ENCODE results near the gene FPR2. TPM values are rescaled to one million over a fixed set of nuclear protein-coding genes. Genes with fewer than 3 reads are reported as not detected.

Gene FPR2
- total RNA-seq, 1 donor from 2014 or later: not detected

DNA sequence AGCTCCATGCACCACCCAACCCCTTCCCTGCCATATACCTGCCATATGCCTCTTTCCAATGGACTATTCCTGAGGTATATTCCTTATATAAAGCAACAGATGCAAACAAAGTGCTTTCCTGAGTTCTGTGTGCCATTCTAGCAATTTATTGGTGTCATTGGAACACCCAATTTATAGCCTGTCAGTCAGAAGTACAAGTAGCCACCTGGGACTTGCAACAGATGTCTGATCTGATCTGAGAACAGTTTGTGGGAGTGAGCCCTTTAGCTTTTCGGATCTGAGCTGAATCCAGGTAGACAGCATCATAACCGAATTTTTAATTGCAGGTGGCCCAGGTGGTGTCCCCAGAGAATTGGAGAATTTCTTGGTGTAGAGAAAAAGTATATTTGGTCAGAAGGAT is 33.0 kb downstream of the FPR2 start:
- Mint-ChIP-seq H3K4me1 (ENCODE audit: unreplicated experiment) (no peaks in the 10 kb centered on the region), H3K27ac (ENCODE audit: unreplicated experiment) (no peak overlapping the region), H3K4me3 (ENCODE audit: unreplicated experiment) (no peak overlapping the region), H3K27me3 (ENCODE audit: unreplicated experiment) (no peaks in the 10 kb centered on the region), H3K9me3 (ENCODE audit: unreplicated experiment) (peaks cover 42% of the 10 kb centered on the region), H3K36me3 (ENCODE audit: unreplicated experiment) (no peaks in the 10 kb centered on the region)
- no peak for DNase-seq (ENCODE audit: extremely low spot score, unreplicated experiment)
- TF ChIP-seq, protein P1, sequence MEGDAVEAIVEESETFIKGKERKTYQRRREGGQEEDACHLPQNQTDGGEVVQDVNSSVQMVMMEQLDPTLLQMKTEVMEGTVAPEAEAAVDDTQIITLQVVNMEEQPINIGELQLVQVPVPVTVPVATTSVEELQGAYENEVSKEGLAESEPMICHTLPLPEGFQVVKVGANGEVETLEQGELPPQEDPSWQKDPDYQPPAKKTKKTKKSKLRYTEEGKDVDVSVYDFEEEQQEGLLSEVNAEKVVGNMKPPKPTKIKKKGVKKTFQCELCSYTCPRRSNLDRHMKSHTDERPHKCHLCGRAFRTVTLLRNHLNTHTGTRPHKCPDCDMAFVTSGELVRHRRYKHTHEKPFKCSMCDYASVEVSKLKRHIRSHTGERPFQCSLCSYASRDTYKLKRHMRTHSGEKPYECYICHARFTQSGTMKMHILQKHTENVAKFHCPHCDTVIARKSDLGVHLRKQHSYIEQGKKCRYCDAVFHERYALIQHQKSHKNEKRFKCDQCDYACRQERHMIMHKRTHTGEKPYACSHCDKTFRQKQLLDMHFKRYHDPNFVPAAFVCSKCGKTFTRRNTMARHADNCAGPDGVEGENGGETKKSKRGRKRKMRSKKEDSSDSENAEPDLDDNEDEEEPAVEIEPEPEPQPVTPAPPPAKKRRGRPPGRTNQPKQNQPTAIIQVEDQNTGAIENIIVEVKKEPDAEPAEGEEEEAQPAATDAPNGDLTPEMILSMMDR (IDR thresholded peaks at IDR 0.05): no peak

DNA sequence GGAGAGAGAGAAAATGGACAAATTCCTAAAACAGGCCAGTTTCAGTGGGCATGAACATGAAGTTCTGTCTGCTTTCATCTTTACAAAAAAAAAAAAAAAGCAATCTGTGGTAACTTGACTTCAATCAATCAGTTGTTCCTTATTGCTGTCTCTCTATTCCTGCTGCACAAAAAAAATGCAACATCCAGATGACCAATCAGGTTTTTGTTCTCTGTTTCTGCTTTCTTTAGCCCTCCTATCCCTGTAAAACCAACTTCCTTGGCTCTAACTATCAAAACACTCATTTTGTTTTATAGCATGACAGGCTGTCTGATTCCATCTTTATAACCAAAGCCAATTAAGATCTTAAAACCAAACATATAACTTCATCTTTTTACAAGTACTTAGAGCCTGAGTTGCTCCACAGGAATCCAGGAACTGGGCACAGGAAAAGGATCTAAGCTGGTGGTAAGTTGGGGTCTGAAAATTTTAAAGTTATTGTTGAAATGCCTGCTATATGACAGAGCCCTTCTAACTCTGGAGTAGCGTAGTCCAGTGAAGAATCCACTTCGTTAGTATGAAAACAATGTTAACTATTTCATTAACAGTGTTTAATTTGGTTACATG is 34.0 kb downstream of the FPR2 start, which contains the start of gene FPR3:
Gene FPR3 (plus strand): TSS at position 273 of the 606 bp plus-strand sequence. CDS start 28,592 bp downstream, outside the sequence.
- TF ChIP-seq, protein P1 (IDR thresholded peaks at IDR 0.05): no peak
- no peaks in the 10 kb centered on the region for H3K4me1 Mint-ChIP-seq (ENCODE audit: unreplicated experiment)
- no peak for DNase-seq (ENCODE audit: extremely low spot score, unreplicated experiment)
- peaks cover 44% of the 10 kb centered on the region for H3K9me3 Mint-ChIP-seq (ENCODE audit: unreplicated experiment)
- no peak within 1 kb of the TSS for H3K27ac Mint-ChIP-seq (ENCODE audit: unreplicated experiment)
- H3K36me3 Mint-ChIP-seq (ENCODE audit: unreplicated experiment): no peaks in the 10 kb centered on the region
- no peaks in the 10 kb centered on the region for H3K27me3 Mint-ChIP-seq (ENCODE audit: unreplicated experiment)
- H3K4me3 Mint-ChIP-seq (ENCODE audit: unreplicated experiment): no peak within 1 kb of the TSS

DNA sequence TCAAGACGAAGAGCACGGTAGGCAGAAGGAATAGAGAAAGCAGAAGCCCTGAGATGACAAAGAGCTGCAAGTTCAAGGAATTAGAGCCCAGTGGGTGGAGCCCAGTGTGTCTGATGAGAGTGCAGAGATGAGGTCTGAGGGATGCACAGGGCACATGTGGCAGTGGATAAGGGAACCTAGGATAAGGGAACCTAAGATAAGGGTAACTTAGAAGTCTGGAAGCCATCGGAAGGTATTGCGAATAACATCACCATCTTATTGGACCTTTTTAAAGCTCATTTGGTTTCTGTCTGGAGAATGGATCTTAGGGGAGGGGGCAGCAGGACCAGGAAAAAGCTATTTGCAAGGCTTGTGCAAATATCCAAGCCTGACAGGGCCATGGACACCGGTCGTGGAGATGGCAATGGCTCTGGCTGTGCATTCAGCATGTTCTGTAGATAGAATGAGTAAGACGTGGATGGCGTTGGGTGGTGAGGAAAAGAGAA is 35.3 kb downstream of the FPR2 start:
- H3K4me3 Mint-ChIP-seq (ENCODE audit: unreplicated experiment): no peak overlapping the region
- H3K36me3 Mint-ChIP-seq (ENCODE audit: unreplicated experiment): no peaks in the 10 kb centered on the region
- DNase-seq (ENCODE audit: extremely low spot score, unreplicated experiment): no peak
- H3K27ac Mint-ChIP-seq (ENCODE audit: unreplicated experiment): no peak overlapping the region
- TF ChIP-seq, protein P1 (IDR thresholded peaks at IDR 0.05): no peak
- H3K27me3 Mint-ChIP-seq (ENCODE audit: unreplicated experiment): no peaks in the 10 kb centered on the region
- peaks cover 41% of the 10 kb centered on the region for H3K9me3 Mint-ChIP-seq (ENCODE audit: unreplicated experiment)
- no peaks in the 10 kb centered on the region for H3K4me1 Mint-ChIP-seq (ENCODE audit: unreplicated experiment)

DNA sequence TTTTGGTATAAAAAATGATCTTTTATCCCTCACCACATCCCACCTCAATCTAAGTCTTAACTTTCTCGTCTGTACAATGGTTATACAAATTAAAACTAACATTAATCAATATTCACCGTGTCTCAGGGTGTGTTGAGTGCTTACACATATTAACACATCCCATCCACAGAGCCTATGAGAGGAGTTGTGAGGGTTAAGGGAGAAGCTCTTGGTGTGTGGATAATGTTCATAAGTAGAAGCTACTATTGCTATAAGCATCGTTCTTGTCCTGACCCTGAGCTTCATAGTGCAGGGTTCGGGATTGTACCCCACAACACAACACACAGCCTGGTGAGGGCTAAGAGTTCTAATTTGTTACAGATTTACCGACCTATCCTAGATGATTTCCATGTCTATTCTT is 36.5 kb downstream of the FPR2 start:
- Mint-ChIP-seq H3K9me3 (ENCODE audit: unreplicated experiment) (peaks cover 40% of the 10 kb centered on the region), H3K27me3 (ENCODE audit: unreplicated experiment) (no peaks in the 10 kb centered on the region), H3K4me1 (ENCODE audit: unreplicated experiment) (no peaks in the 10 kb centered on the region), H3K36me3 (ENCODE audit: unreplicated experiment) (no peaks in the 10 kb centered on the region), H3K4me3 (ENCODE audit: unreplicated experiment) (no peak overlapping the region), H3K27ac (ENCODE audit: unreplicated experiment) (no peak overlapping the region)
- DNase-seq (ENCODE audit: extremely low spot score, unreplicated experiment): no peak
- TF ChIP-seq, protein P1 (IDR thresholded peaks at IDR 0.05): no peak

DNA sequence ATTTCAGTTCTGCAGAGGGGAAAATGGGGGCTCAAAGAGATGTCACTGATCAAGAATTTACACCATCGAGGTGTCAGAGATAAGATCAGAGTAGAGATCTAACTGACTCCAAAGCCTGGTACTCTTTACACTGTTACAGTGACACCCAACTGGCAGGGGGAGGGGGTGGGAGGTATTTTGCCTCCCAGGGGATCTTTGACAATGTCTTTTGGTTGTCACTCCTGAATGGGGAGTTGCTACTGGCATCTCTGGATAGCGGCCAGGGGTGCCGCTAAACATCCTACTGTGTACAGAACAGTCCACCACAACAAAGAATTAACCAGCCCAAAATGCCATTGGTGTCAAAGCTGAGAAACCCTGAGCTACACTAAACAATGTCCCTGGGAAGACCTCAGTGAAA is 37.1 kb downstream of the FPR2 start:
- Mint-ChIP-seq H3K27ac (ENCODE audit: unreplicated experiment) (no peak overlapping the region), H3K9me3 (ENCODE audit: unreplicated experiment) (peaks cover 41% of the 10 kb centered on the region), H3K36me3 (ENCODE audit: unreplicated experiment) (no peaks in the 10 kb centered on the region), H3K4me1 (ENCODE audit: unreplicated experiment) (no peaks in the 10 kb centered on the region), H3K4me3 (ENCODE audit: unreplicated experiment) (no peak overlapping the region), H3K27me3 (ENCODE audit: unreplicated experiment) (no peaks in the 10 kb centered on the region)
- TF ChIP-seq, protein P1 (IDR thresholded peaks at IDR 0.05): no peak
- no peak for DNase-seq (ENCODE audit: extremely low spot score, unreplicated experiment)

All from osteocyte (in vitro differentiated cells).